COR-L47 (cell line): ENCODE measurements around the gene RPS6KA5.
"Not testable (repeated sequence)": the region's sequence is repeated elsewhere in the genome, so short reads cannot be mapped to it uniquely, and the experiment has no call there.

Source experiments
- DNase-seq: peaks from one replicate; lab custom pipeline; 2025; lab: John Stamatoyannopoulos, UW

Gene RPS6KA5

GRCh38 chr14:91060351-91061055 lies at the start of gene RPS6KA5:
Gene RPS6KA5 (minus strand): TSS chr14:91060641. CDS start chr14:91060434, 207 bp downstream.
- DNase-seq = peak; percentile 100

GRCh38 chr14:91108941-91109611 lies 48.6 kb upstream of the RPS6KA5 start:
- DNase-seq = peak; percentile 12

- DNase-seq = no peak
Measured at GRCh38 chr14:91103116-91103515, 42.7 kb upstream of the RPS6KA5 start.

GRCh38 chr14:91100102-91100501 lies 39.7 kb upstream of the RPS6KA5 start:
- DNase-seq = no peak

- no peak for DNase-seq
Measured at GRCh38 chr14:91098591-91098990, 38.1 kb upstream of the RPS6KA5 start.

- not testable (repeated sequence) for DNase-seq
Measured at GRCh38 chr14:91097657-91098056, 37.2 kb upstream of the RPS6KA5 start.

- DNase-seq = no peak
Measured at GRCh38 chr14:91095178-91095577, 34.7 kb upstream of the RPS6KA5 start.

GRCh38 chr14:91094772-91095171 lies 34.3 kb upstream of the RPS6KA5 start:
- DNase-seq = no peak

- not testable (repeated sequence) for DNase-seq
Measured at GRCh38 chr14:91093743-91094472, 33.5 kb upstream of the RPS6KA5 start.

GRCh38 chr14:91092073-91092472 lies 31.6 kb upstream of the RPS6KA5 start:
- DNase-seq = no peak

GRCh38 chr14:91090743-91091142 lies 30.3 kb upstream of the RPS6KA5 start:
- no peak for DNase-seq

GRCh38 chr14:91089958-91090535 lies 29.6 kb upstream of the RPS6KA5 start:
- no peak for DNase-seq

- no peak for DNase-seq
Measured at GRCh38 chr14:91088585-91089235, 28.3 kb upstream of the RPS6KA5 start.

GRCh38 chr14:91087470-91087869 lies 27.0 kb upstream of the RPS6KA5 start:
- DNase-seq = not testable (repeated sequence)

GRCh38 chr14:91084516-91084915 lies 24.1 kb upstream of the RPS6KA5 start:
- no peak for DNase-seq

- DNase-seq = no peak
Measured at GRCh38 chr14:91082282-91082681, 21.8 kb upstream of the RPS6KA5 start.

GRCh38 chr14:91080071-91080470 lies 19.6 kb upstream of the RPS6KA5 start:
- DNase-seq = no peak

GRCh38 chr14:91078095-91078737 lies 17.8 kb upstream of the RPS6KA5 start:
- DNase-seq = no peak

- no peak for DNase-seq
Measured at GRCh38 chr14:91075553-91075952, 15.1 kb upstream of the RPS6KA5 start.

GRCh38 chr14:91070572-91070971 lies 10.1 kb upstream of the RPS6KA5 start:
- no peak for DNase-seq

GRCh38 chr14:91068642-91069041 lies 8.2 kb upstream of the RPS6KA5 start:
- no peak for DNase-seq
